SK-N-SH treated with all-trans-retinoic acid at 6 μM for 48 hours (cell line): ENCODE data around the gene ARMC10.

Experiments
- ATAC-seq: fragments of 200-7000 bp; cut with Tn5 transposase; 3 replicates; pipeline ENCODE4 v1.9.1; 2020; ENCODE audit warnings: mild to moderate bottlenecking, moderate library complexity
- ARNTL ChIP-seq: fragments of 450-650 bp; formaldehyde crosslinking; IDR thresholded peaks from 2 replicates; pipeline ENCODE4 v1.5.0; 2020; ENCODE audit warnings: low read depth, mild to moderate bottlenecking, moderate library complexity, borderline replicate concordance
- BACH2 ChIP-seq: fragments of 250-450 bp; sonication (Bioruptor Pico); IDR thresholded peaks from 2 replicates; pipeline ENCODE4 v1.9.0; 2021; ENCODE audit warnings: mild to moderate bottlenecking, borderline replicate concordance
- CSDC2 ChIP-seq: fragments of 250-450 bp; sonication (Bioruptor Pico); IDR thresholded peaks from 2 replicates; pipeline ENCODE4 v1.5.0; 2020; ENCODE audit warnings: mild to moderate bottlenecking, moderate library complexity
- GLIS3 ChIP-seq: fragments of 250-450 bp; sonication (Bioruptor Pico); IDR thresholded peaks from 2 replicates; pipeline ENCODE4 v1.5.0; 2020; ENCODE audit warnings: mild to moderate bottlenecking, moderate library complexity
- ISL1 ChIP-seq: fragments of 250-450 bp; sonication (Bioruptor Pico); IDR thresholded peaks from 2 replicates; pipeline ENCODE4 v2.1.2; 2022; ENCODE audit warnings: mild to moderate bottlenecking, moderate library complexity
- OSR1 ChIP-seq: fragments of 250-450 bp; sonication (Bioruptor Pico); IDR thresholded peaks from 2 replicates; pipeline ENCODE4 v1.8.0; 2022; ENCODE audit warnings: moderate library complexity, mild to moderate bottlenecking, inconsistent platforms
- PPARA ChIP-seq: fragments of 250-450 bp; sonication (Bioruptor Pico); IDR thresholded peaks from 2 replicates; pipeline ENCODE4 v1.5.0; 2020; ENCODE audit warnings: mild to moderate bottlenecking, borderline replicate concordance
- SNAI2 ChIP-seq: fragments of 250-450 bp; sonication (Bioruptor Pico); IDR thresholded peaks from 2 replicates; pipeline ENCODE4 v1.5.0; 2020; ENCODE audit warnings: mild to moderate bottlenecking, moderate library complexity
- ZFP3 ChIP-seq: fragments of 250-450 bp; sonication (Bioruptor Pico); IDR thresholded peaks from 2 replicates; pipeline ENCODE4 v1.5.0; 2020; ENCODE audit warnings: mild to moderate bottlenecking, moderate library complexity
- ZFP30 ChIP-seq: fragments of 450-650 bp; formaldehyde crosslinking; IDR thresholded peaks from 2 replicates; pipeline ENCODE4 v1.5.0; 2022; ENCODE audit warnings: mild to moderate bottlenecking, moderate library complexity
- ZNF565 ChIP-seq: fragments of 450-650 bp; formaldehyde crosslinking; conservative IDR thresholded peaks from 2 replicates; pipeline ENCODE4 v1.5.0; 2020; ENCODE audit warnings: low read depth, mild to moderate bottlenecking, moderate library complexity
- ZNF70 ChIP-seq: fragments of 450-650 bp; formaldehyde crosslinking; IDR thresholded peaks from 2 replicates; pipeline ENCODE4 v1.5.0; 2020; ENCODE audit warnings: mild to moderate bottlenecking, moderate library complexity
- ZNF8 ChIP-seq: fragments of 450-650 bp; formaldehyde crosslinking; IDR thresholded peaks from 2 replicates; pipeline ENCODE4 v1.5.0; 2020; ENCODE audit warnings: mild to moderate bottlenecking, moderate library complexity
- TF ChIP-seq, protein P1 (sequence below): fragments of 250-450 bp; sonication (Bioruptor Pico); IDR thresholded peaks from 2 replicates; pipeline ENCODE4 v1.5.1; 2020; ENCODE audit warnings: low read depth, mild to moderate bottlenecking, moderate library complexity
- TF ChIP-seq, protein P2 (sequence below): fragments of 250-450 bp; sonication (Bioruptor Pico); IDR thresholded peaks from 2 replicates; pipeline ENCODE4 v1.5.0; 2020; ENCODE audit warnings: mild to moderate bottlenecking, moderate library complexity
- TF ChIP-seq, protein P3 (sequence below): fragments of 250-450 bp; sonication (Bioruptor Pico); IDR thresholded peaks from 2 replicates; pipeline ENCODE4 v1.5.1; 2021; ENCODE audit warnings: mild to moderate bottlenecking, moderate library complexity
- TF ChIP-seq, protein P4 (sequence below): fragments of 250-450 bp; sonication (Bioruptor Pico); IDR thresholded peaks from 2 replicates; pipeline ENCODE4 v1.8.0; 2021; ENCODE audit warnings: low read depth, mild to moderate bottlenecking, moderate library complexity, borderline replicate concordance

Gene ARMC10

DNA sequence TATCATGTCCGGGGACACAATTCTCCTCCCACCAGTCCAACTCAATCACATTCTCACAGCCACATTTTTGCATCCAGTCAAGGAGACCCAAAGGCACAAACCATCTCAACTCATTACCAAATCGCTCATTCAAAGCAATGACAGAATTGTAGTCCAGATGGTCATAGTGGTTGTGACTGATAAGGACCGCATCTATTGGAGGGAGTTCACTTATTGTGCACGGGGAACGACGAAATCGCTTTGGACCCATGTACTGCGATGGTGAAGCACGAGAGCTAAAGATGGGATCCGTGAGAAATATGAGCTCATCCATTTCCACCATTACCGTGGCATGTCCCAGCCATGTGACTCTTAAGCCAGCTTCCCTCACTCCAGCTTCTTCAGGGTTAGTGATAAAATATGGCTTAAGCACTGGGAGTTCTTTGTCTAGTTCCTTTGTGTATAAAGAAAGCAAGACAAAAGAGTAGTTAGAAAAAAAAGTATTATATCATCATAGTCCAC, 44.9 kb downstream of the ARMC10 start:
- no peak for ATAC-seq
- TF ChIP-seq ZFP30: no peak
- TF ChIP-seq, protein P1, sequence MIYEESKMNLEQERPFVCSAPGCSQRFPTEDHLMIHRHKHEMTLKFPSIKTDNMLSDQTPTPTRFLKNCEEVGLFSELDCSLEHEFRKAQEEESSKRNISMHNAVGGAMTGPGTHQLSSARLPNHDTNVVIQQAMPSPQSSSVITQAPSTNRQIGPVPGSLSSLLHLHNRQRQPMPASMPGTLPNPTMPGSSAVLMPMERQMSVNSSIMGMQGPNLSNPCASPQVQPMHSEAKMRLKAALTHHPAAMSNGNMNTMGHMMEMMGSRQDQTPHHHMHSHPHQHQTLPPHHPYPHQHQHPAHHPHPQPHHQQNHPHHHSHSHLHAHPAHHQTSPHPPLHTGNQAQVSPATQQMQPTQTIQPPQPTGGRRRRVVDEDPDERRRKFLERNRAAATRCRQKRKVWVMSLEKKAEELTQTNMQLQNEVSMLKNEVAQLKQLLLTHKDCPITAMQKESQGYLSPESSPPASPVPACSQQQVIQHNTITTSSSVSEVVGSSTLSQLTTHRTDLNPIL: no peak
- no peak for TF ChIP-seq SNAI2 (CRISPR knock-in tag)
- TF ChIP-seq ISL1 (CRISPR knock-in tag): no peak
- no peak for TF ChIP-seq ZNF565 (CRISPR knock-in tag)
- TF ChIP-seq, protein P2, sequence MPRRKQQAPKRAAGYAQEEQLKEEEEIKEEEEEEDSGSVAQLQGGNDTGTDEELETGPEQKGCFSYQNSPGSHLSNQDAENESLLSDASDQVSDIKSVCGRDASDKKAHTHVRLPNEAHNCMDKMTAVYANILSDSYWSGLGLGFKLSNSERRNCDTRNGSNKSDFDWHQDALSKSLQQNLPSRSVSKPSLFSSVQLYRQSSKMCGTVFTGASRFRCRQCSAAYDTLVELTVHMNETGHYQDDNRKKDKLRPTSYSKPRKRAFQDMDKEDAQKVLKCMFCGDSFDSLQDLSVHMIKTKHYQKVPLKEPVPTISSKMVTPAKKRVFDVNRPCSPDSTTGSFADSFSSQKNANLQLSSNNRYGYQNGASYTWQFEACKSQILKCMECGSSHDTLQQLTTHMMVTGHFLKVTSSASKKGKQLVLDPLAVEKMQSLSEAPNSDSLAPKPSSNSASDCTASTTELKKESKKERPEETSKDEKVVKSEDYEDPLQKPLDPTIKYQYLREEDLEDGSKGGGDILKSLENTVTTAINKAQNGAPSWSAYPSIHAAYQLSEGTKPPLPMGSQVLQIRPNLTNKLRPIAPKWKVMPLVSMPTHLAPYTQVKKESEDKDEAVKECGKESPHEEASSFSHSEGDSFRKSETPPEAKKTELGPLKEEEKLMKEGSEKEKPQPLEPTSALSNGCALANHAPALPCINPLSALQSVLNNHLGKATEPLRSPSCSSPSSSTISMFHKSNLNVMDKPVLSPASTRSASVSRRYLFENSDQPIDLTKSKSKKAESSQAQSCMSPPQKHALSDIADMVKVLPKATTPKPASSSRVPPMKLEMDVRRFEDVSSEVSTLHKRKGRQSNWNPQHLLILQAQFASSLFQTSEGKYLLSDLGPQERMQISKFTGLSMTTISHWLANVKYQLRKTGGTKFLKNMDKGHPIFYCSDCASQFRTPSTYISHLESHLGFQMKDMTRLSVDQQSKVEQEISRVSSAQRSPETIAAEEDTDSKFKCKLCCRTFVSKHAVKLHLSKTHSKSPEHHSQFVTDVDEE: no peak
- TF ChIP-seq PPARA (CRISPR knock-in tag): no peak
- no peak for TF ChIP-seq GLIS3 (CRISPR knock-in tag)
- no peak for TF ChIP-seq CSDC2
- TF ChIP-seq ZNF70 (CRISPR knock-in tag): no peak

DNA sequence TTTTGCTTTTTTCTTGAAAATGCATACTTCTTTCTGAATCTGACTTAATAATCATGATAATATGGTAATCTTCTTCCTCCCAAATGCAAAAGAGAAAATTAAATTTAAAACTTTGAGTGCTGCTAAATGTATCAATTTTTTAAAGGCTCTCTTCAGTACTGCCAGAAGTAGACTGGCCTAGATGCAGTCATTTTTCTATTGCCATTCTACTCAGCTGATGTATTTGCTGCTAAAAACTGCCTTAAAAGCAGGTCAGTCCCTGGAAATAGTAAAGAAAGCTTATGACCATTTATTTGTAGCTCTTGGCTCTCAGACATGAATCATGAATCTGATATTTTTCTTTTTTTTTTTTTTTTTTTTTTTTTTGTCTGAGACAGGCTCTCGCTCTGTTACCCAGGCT, 45.4 kb downstream of the ARMC10 start:
- ATAC-seq: no peak
- no peak for TF ChIP-seq OSR1 (CRISPR knock-in tag)
- TF ChIP-seq GLIS3 (CRISPR knock-in tag): no peak
- TF ChIP-seq ZNF8 (CRISPR knock-in tag): no peak
- no peak for TF ChIP-seq BACH2 (CRISPR knock-in tag)
- TF ChIP-seq, all 23 proteins: peak for 0

DNA sequence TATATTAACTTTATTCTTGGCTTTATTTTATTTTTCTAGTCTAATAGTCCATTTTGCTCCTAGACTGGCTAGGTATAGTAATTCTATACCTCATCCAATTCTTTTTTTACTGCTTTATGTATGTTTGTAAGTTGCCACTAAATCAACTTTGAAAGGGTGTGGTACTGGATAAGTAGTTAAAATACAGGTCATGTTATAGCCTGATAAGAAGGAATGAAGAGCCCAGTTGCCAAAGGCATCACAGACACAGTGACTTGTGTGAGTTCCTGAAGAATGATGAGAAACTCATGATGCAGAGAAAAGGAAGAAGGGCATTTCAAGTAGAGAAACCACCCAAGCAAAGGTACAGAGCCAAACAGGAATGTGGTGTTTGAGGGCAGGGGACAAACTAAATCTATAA, 46.7 kb downstream of the ARMC10 start:
- TF ChIP-seq ZFP3 (no peak), ZNF565 (CRISPR knock-in tag) (no peak)
- TF ChIP-seq, protein P2: no peak
- no peak for ATAC-seq

DNA sequence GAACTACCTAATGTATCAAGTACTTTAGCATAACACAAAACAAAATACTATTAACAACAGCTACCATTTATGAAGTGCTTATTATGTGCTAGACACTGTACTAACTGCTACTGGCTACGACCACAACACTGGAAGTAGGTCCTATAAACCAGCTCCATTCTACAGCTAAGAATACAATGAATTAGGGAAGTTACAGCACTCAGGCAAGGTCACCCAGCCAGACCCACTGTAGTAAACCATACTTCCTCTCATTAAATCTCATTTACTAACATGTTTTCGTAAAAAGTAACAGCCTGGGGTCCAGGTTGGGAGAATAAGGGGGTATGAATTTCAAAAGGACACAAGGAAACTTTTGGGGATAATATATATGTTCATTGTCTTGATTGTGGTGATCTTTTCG, 48.6 kb downstream of the ARMC10 start:
- no peak for TF ChIP-seq ISL1 (CRISPR knock-in tag)
- TF ChIP-seq, protein P1: no peak
- TF ChIP-seq, protein P3, sequence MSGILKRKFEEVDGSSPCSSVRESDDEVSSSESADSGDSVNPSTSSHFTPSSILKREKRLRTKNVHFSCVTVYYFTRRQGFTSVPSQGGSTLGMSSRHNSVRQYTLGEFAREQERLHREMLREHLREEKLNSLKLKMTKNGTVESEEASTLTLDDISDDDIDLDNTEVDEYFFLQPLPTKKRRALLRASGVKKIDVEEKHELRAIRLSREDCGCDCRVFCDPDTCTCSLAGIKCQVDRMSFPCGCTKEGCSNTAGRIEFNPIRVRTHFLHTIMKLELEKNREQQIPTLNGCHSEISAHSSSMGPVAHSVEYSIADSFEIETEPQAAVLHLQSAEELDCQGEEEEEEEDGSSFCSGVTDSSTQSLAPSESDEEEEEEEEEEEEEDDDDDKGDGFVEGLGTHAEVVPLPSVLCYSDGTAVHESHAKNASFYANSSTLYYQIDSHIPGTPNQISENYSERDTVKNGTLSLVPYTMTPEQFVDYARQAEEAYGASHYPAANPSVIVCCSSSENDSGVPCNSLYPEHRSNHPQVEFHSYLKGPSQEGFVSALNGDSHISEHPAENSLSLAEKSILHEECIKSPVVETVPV: no peak
- TF ChIP-seq ARNTL (CRISPR knock-in tag): no peak
- no peak for TF ChIP-seq ZNF8 (CRISPR knock-in tag)
- TF ChIP-seq, protein P2: no peak
- no peak for TF ChIP-seq OSR1 (CRISPR knock-in tag)
- TF ChIP-seq, protein P4, sequence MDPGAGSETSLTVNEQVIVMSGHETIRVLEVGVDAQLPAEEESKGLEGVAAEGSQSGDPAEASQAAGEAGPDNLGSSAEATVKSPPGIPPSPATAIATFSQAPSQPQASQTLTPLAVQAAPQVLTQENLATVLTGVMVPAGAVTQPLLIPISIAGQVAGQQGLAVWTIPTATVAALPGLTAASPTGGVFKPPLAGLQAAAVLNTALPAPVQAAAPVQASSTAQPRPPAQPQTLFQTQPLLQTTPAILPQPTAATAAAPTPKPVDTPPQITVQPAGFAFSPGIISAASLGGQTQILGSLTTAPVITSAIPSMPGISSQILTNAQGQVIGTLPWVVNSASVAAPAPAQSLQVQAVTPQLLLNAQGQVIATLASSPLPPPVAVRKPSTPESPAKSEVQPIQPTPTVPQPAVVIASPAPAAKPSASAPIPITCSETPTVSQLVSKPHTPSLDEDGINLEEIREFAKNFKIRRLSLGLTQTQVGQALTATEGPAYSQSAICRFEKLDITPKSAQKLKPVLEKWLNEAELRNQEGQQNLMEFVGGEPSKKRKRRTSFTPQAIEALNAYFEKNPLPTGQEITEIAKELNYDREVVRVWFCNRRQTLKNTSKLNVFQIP: no peak
- TF ChIP-seq SNAI2 (CRISPR knock-in tag): no peak
- TF ChIP-seq BACH2 (CRISPR knock-in tag): no peak

More for the DNA sequence above, 48.6 kb downstream of the ARMC10 start:
- no peak for ATAC-seq
